Nephron (organoid): ENCODE results near the gene MYCBPAP.

Experiments
- H3K27ac Mint-ChIP-seq, 3 experiments: 2 replicates each; pipeline ENCODE4 v1.8.0; 2020; ENCODE audit warnings: mixed read lengths in 3 of 3, mild to moderate bottlenecking in 2 of 3, moderate library complexity in 1 of 3
- H3K27me3 Mint-ChIP-seq: 2 replicates; pipeline ENCODE4 v1.8.0; 2021; ENCODE audit warnings: low read depth, mild to moderate bottlenecking, moderate library complexity, mixed read lengths
- H3K36me3 Mint-ChIP-seq: 2 replicates; pipeline ENCODE4 v1.8.0; 2020; ENCODE audit warnings: low read depth, mixed read lengths
- H3K4me1 Mint-ChIP-seq: 2 replicates; pipeline ENCODE4 v1.8.0; 2020; ENCODE audit warnings: mixed read lengths
- H3K4me3 Mint-ChIP-seq, 3 experiments: 2 replicates each; pipeline ENCODE4 v1.8.0; 2020; ENCODE audit warnings: mild to moderate bottlenecking in 3 of 3, mixed read lengths in 3 of 3, moderate library complexity in 2 of 3
- H3K9me3 Mint-ChIP-seq: 2 replicates; pipeline ENCODE4 v1.8.0; 2020; ENCODE audit warnings: mixed read lengths
- CTCF ChIP-seq, 3 experiments: fragments of 200-600 bp; sonication (generic); IDR thresholded peaks; one replicate each; pipeline ENCODE4 v1.5.0; 2021; ENCODE audit warnings: antibody characterized with exemption in 3 of 3; ENCODE audit not compliant: unreplicated experiment in 3 of 3

Gene MYCBPAP

GRCh38 chr17:50478391-50479381, 29.6 kb upstream of the MYCBPAP start, which contains the start of gene RSAD1:
TSS of gene RSAD1 (plus strand) at chr17:50478860. CDS start at chr17:50478885, 25 bp downstream.
- Mint-ChIP-seq H3K4me1 (peaks cover 20% of the 10 kb centered on the region), H3K36me3 (peaks cover 17% of the 10 kb centered on the region), H3K4me3 (peak within 1 kb of the TSS; percentile 77 to 91 (median 90)), H3K27me3 (peaks cover 30% of the 10 kb centered on the region), H3K27ac (peak within 1 kb of the TSS; percentile 81 to 96 (median 95)), H3K9me3 (no peaks in the 10 kb centered on the region)
- TF ChIP-seq CTCF (IDR thresholded peaks at IDR 0.05; ENCODE audit: unreplicated experiment in 3 of 3), result peak; percentile 84 to 98 (median 97)

- TF ChIP-seq CTCF (IDR thresholded peaks at IDR 0.05; ENCODE audit: unreplicated experiment in 3 of 3), result peak; percentile 31 to 55 (median 50)
- Mint-ChIP-seq H3K4me3 (peak overlapping the region; percentile 77 to 91 (median 90)), H3K27me3 (peaks cover 27% of the 10 kb centered on the region), H3K4me1 (peaks cover 19% of the 10 kb centered on the region), H3K9me3 (no peaks in the 10 kb centered on the region), H3K36me3 (peaks cover 20% of the 10 kb centered on the region), H3K27ac (peak overlapping the region; percentile 36 to 81 (median 71))
These were observed 28.6 kb upstream of the MYCBPAP start for GRCh38 chr17:50479522-50480141.

- peaks cover 22% of the 10 kb centered on the region for H3K27me3 Mint-ChIP-seq
- peaks cover 19% of the 10 kb centered on the region for H3K4me1 Mint-ChIP-seq
- no peak for TF ChIP-seq CTCF (IDR thresholded peaks at IDR 0.05; ENCODE audit: unreplicated experiment in 3 of 3)
- no peak overlapping the region for H3K27ac Mint-ChIP-seq
- H3K4me3 Mint-ChIP-seq, result peak overlapping the region; percentile 77 to 91 (median 90)
- no peaks in the 10 kb centered on the region for H3K9me3 Mint-ChIP-seq
- H3K36me3 Mint-ChIP-seq, result peaks cover 21% of the 10 kb centered on the region
These were observed 28.0 kb upstream of the MYCBPAP start for GRCh38 chr17:50480142-50480764.

GRCh38 chr17:50480854-50481490, 27.3 kb upstream of the MYCBPAP start:
- Mint-ChIP-seq H3K27ac (no peak overlapping the region), H3K27me3 (peaks cover 17% of the 10 kb centered on the region), H3K36me3 (peaks cover 23% of the 10 kb centered on the region), H3K4me3 (peak overlapping the region; percentile 32 to 68 (median 46)), H3K4me1 (peaks cover 19% of the 10 kb centered on the region), H3K9me3 (no peaks in the 10 kb centered on the region)
- no peak for TF ChIP-seq CTCF (IDR thresholded peaks at IDR 0.05; ENCODE audit: unreplicated experiment in 3 of 3)

GRCh38 chr17:50481648-50482047, 26.6 kb upstream of the MYCBPAP start:
- H3K27me3 Mint-ChIP-seq, result peaks cover 11% of the 10 kb centered on the region
- TF ChIP-seq CTCF (IDR thresholded peaks at IDR 0.05; ENCODE audit: unreplicated experiment in 3 of 3), result no peak
- H3K4me1 Mint-ChIP-seq, result peaks cover 19% of the 10 kb centered on the region
- H3K27ac Mint-ChIP-seq, result no peak overlapping the region
- peaks cover 24% of the 10 kb centered on the region for H3K36me3 Mint-ChIP-seq
- no peaks in the 10 kb centered on the region for H3K9me3 Mint-ChIP-seq
- no peak overlapping the region for H3K4me3 Mint-ChIP-seq
